Kidney (tissue), 14 donors: ENCODE results near the gene F5. TPM values are rescaled to one million over a fixed set of nuclear protein-coding genes. Genes with fewer than 3 reads are reported as not detected.

ENCODE experiments used
- DNase-seq, 5 donors: peaks; one replicate each; pipeline ENCODE4 v3.0.0-alpha.2; 2013 to 2020
- FAIRE-seq: peaks from 2 replicates; lab custom pipeline; 2012; peaks lifted over from hg19 to GRCh38; lab: Jason Lieb, UNC
- H3K27ac ChIP-seq, 2 donors: one replicate each; pipeline ENCODE4 v1.7.0; 2013; ENCODE audit warnings: low read depth in 2 of 2, low read length in 2 of 2, inconsistent platforms in 1 of 2
- H3K27me3 ChIP-seq: one replicate; pipeline ENCODE4 v1.7.1; 2013; ENCODE audit warnings: low read length, inconsistent platforms; ENCODE audit not compliant: control insufficient read depth, insufficient read depth
- H3K36me3 ChIP-seq, 3 donors: one replicate each; pipeline versions ENCODE4 v1.7.0 to v1.7.1; 2013; ENCODE audit warnings: low read length in 3 of 3, control low read depth in 1 of 3, inconsistent platforms in 1 of 3; ENCODE audit not compliant: insufficient read depth in 3 of 3, control insufficient read depth in 2 of 3
- H3K4me1 ChIP-seq, 3 donors: one replicate each; pipeline versions ENCODE4 v1.7.0 to v1.7.1; 2013; ENCODE audit warnings: low read length in 3 of 3, inconsistent platforms in 1 of 3, low read depth in 1 of 3; ENCODE audit not compliant: control insufficient read depth in 2 of 3, insufficient read depth in 2 of 3
- H3K4me3 ChIP-seq, 3 donors: one replicate each; pipeline versions ENCODE4 v1.7.0 to v1.8.1; 2013; ENCODE audit warnings: low read length in 3 of 3, control low read depth in 1 of 3, inconsistent platforms in 1 of 3
- H3K9ac ChIP-seq, 3 donors: one replicate each; pipeline versions ENCODE4 v1.7.0 to v1.7.1; 2013; ENCODE audit warnings: low read length in 3 of 3, control low read depth in 1 of 3, inconsistent platforms in 1 of 3
- H3K9me3 ChIP-seq, 3 donors: one replicate each; pipeline versions ENCODE4 v1.7.0 to v1.7.1; 2013; ENCODE audit warnings: low read length in 3 of 3, control low read depth in 1 of 3, inconsistent platforms in 1 of 3; ENCODE audit not compliant: control insufficient read depth in 2 of 3, insufficient read depth in 1 of 3
- intact Hi-C: fragments of 100-400 bp; cut with DNase I; formaldehyde crosslinking; loops from one replicate; pipeline ENCODE4 v1.11.1; 2022
- polyA plus RNA-seq: library from polyadenylated mRNA; stranded (reverse); fragments of 350-450 nt; fragmentation: Illumina TruSeq; extraction: RNeasy Lipid Tissue Mini Kit (QIAGEN cat#74804); gene quantifications from one replicate; pipeline ENCODE4 v1.2.3, GENCODE V29; 2014; ENCODE audit warnings: low read depth, low replicate concordance; ENCODE audit not compliant: insufficient read depth
- total RNA-seq: library from RNA; stranded (reverse); fragmentation: NEBNext Ultra II Directional; extraction: Animal tissue kit (Norgen Biotek cat#: 25700); gene quantifications from one replicate; pipeline ENCODE4 v1.2.1, GENCODE V29; 2021
- TF ChIP-seq, protein P1 (sequence below): IDR thresholded peaks from 3 replicates; pipeline ENCODE4 v1.5.1; 2012; ENCODE audit warnings: mild to moderate bottlenecking, moderate library complexity, borderline replicate concordance; ENCODE audit not compliant: insufficient read depth; ENCODE audit errors: extremely low read depth
- donor health status: control.
- donor health status: control.
- donor health status: control.
- donor health status: control.
- donor health status: control.
- donor health status: DM: yes; HTN: yes; CAD: no.
- donor health status: Normal renal cell carcinoma (clear cell type).

Gene F5
- total and polyA plus RNA-seq, 2 donors from 2014 or later = 3.8 to 5.1 TPM

DNA sequence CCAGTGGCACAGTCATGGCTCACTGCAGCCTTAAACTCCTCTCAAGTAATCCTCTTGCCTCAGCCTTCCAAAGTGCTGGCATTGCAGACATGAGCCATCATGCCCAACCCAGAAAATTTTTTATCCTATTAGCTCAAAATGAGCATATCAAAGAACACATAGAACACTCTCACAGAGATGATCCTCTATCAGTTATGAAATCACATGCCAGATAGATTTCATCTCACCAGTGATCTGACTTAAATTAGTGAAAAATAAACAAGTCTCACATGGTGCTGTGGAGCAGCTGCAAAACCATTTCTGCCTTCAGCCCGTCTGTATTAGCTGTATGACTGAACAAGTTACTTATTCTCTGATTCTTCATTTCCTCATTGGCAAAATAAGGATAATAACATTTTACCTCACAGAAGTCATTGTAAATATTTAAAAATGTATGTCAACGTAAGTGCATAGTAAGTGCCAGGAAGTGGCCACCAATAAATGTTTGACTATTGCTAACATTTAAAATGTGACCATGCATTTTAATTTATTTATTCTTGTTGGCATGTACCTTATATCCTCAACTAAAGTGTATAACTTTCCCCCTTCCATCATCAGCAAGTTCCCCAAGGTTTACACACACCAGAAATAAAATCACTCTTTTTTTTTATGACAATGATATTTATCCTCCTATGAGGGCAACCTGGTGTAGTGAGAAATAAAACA is 71.6 kb downstream of the F5 start:
- DNase-seq (no peak), FAIRE-seq (no peak)
- no peaks in the 10 kb centered on the region for H3K27me3 ChIP-seq

GRCh38 chr1:169513208-169513607 is 73.1 kb downstream of the F5 start:
- Histone ChIP-seq H3K4me3 (no peak overlapping the region), H3K9me3 (no peaks in the 10 kb centered on the region), H3K27me3 (no peaks in the 10 kb centered on the region), H3K27ac (no peak overlapping the region), H3K36me3 (no peaks in the 10 kb centered on the region), H3K4me1 (peaks cover 0 to 3% (median 3%) of the 10 kb centered on the region in 3 donors), H3K9ac (no peak overlapping the region)
- intact Hi-C loops = no loop called here
- no peak for FAIRE-seq
- DNase-seq = no peak
- TF ChIP-seq, protein P1, sequence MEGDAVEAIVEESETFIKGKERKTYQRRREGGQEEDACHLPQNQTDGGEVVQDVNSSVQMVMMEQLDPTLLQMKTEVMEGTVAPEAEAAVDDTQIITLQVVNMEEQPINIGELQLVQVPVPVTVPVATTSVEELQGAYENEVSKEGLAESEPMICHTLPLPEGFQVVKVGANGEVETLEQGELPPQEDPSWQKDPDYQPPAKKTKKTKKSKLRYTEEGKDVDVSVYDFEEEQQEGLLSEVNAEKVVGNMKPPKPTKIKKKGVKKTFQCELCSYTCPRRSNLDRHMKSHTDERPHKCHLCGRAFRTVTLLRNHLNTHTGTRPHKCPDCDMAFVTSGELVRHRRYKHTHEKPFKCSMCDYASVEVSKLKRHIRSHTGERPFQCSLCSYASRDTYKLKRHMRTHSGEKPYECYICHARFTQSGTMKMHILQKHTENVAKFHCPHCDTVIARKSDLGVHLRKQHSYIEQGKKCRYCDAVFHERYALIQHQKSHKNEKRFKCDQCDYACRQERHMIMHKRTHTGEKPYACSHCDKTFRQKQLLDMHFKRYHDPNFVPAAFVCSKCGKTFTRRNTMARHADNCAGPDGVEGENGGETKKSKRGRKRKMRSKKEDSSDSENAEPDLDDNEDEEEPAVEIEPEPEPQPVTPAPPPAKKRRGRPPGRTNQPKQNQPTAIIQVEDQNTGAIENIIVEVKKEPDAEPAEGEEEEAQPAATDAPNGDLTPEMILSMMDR = no peak

More for the DNA sequence above, 71.6 kb downstream of the F5 start:
- Histone ChIP-seq H3K9ac (no peak overlapping the region), H3K4me3 (no peak overlapping the region), H3K9me3 (no peaks in the 10 kb centered on the region), H3K36me3 (no peaks in the 10 kb centered on the region), H3K4me1 (no peaks in the 10 kb centered on the region), H3K27ac (no peak overlapping the region)
- intact Hi-C loops = no loop called here
- TF ChIP-seq, protein P1 = no peak

GRCh38 chr1:169511316-169512005 is 74.8 kb downstream of the F5 start:
- FAIRE-seq (no peak), DNase-seq (no peak)
- no peaks in the 10 kb centered on the region for H3K27me3 ChIP-seq
- no peaks in the 10 kb centered on the region for H3K9me3 ChIP-seq
- no peaks in the 10 kb centered on the region for H3K36me3 ChIP-seq
- peaks cover 0 to 4% (median 3%) of the 10 kb centered on the region in 3 donors for H3K4me1 ChIP-seq
- H3K27ac ChIP-seq = no peak overlapping the region
- intact Hi-C loops = no loop called here
- H3K4me3 ChIP-seq = no peak overlapping the region
- no peak overlapping the region for H3K9ac ChIP-seq
- TF ChIP-seq, protein P1 = no peak
